AG08396 (cell line): ENCODE measurements around the gene FIGLA.
A peak's percentile ranks its signal among the peaks of the same experiment; 100 is the strongest.
"Not testable (repeated sequence)": the region's sequence is repeated elsewhere in the genome, so short reads cannot be mapped to it uniquely, and the experiment has no call there.

Experiments used
- DNase-seq: peaks from one replicate; pipeline ENCODE4 v3.0.0; 2012; ENCODE audit warnings: low spot score, mixed read lengths

Gene FIGLA

DNA sequence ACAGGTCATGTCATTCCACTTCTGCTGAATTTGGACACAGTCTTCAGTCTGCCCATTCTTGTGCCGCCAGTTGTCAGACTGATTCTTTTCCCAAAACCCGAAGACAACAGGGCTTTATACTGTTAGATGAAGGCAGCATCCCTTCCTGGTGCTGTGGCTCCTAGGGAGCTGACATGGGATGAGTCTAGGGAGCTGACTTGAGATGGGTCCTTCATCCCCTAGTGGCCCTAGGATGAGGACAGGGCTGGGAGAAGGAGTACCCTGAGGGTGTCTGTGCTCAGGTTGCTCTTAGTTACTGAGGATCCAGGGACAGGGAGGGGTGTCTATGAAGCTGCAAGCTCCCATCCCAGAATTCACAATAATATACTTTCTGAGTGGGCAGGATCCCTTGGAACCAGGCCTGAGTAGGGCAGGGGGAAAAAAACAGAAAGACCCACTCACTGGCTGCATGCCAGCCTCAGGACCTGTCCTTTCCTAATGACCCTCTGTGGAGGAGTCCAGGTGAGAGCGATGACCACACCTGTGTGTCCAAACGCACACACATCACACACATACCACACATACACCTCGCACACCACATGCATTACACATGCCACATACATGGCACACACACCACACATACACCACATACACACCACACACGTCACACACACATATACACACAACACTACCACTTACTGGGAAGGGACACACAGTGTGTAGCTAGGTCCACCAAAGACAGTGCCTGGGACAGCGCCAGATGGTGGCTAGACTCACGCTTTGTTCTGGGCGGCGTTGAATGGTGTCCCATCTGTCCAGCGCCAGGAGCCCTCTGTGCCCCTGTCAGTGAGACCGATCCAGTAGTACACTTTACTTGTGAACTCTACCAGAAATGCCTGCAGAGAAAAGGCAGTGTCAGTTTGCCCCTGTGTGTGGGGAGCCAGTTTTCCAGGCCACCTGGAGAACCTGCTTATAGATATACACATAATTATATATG is 18.8 kb upstream of the FIGLA start:
- no peak for DNase-seq

DNA sequence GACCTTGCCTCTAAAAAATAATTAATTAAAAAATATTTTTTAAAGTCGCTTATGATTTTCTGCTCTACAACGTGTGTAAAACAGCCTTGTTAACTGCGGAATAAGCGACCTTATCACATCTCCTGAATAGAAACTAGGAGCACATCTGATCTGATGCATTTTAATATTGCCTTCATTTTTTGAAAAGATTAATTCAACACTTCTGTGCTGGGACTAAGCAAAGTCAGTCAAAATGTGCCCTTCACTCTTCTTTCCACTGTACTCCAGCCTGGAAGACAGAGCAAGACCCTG is 17.3 kb upstream of the FIGLA start:
- DNase-seq: no peak

DNA sequence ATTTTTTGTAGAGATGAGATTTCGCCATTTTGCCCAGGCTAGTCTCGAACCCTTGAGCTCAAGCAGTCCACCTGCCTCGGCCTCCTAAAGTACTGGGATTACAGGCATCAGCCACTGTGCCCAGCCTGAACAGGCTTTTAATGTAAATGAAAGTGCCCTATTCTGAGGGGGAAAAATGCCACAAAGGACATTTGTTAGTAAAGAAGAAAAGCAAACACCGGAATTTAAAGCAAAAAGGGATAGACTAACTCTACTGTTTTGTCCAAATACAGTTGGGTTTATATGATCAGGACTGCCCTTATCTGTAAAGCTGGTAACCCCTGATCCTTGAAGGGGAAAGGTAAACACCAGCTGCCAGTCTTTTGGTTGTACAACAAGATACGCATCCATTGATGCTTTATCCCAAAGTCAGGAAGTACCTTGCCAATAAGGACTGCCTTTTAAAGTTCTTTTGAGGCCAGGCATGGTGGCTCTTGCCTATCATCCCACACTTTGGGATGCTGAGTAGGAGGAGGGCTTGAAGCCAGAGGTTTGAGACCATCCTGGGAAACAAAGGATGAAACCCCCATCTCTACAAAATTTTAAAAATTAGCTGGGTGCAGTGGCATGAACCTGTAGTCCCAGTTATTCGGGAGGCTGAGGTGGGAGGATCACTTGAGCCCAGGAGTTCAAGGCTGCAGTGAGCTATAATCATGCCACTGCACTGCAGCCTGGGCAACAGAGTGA is 16.8 kb upstream of the FIGLA start:
- DNase-seq: no peak

DNA sequence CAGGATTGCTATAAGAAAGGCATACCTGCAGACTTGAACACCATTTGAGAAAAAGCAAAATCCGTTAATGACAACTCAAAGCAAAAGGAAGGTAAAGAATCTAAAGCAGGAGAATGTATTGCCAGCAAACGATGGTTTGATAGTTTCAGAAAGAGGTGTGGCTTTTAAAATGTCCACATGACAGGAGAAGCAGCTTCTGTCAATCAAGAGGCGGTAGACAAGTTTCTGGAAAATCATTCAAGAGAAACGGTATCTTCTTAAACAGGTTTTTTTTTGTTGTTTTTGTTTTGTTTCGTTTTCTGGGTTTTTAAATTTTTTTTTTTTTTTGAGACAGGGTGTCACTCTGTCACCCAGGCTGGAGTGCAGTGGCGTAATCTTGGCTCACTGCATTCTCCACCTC is 16.2 kb upstream of the FIGLA start:
- DNase-seq: no peak

DNA sequence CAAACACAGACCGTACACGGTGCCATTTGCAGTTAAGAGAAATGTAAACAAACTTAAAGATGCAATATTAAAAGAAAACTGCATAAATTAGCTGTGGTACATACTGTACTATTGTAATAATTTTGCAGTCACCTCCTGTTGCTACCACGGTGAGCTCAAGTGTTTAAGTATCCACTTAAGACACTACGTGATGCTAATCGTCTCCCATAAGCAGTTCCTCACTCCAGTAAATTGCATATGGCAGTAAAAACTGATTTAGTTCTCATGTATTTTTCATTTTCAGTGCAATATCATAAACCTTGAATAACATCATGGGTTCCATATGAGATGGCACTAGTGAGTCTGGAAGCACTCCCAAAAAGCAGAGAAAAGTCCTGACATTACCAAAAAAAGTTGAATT is 15.6 kb upstream of the FIGLA start:
- DNase-seq: no peak

DNA sequence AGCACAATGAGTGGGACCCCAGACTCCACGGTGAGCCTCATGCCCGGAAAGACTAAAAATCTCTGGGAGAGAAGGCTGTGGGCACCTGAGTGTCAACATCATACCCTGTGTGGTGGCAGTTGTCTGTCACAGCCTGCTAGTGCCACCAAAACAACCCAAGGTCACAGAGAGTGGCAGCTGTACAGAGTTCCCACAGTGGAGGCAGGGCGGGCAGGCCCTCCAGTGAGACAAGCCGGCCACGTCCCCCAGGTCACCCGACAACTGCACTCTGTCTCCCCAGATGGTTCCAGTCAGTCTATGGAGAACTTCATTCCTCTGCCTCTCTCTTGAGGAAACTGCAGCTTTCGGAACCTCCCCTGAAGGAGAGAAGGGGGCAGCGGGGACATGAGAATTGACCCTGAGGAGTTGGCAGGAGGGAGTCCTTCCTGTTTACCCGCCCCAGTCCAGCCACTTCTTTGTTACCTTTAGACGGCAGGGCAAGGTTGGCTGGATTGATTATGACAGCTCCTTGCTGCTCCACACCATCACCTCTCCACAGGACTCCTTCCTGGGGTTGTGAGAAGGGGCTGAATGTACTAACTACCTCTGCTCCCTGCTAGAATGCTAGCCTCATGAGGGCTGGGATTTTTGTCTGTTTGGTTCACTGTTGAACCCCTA is 11.3 kb upstream of the FIGLA start:
- DNase-seq: no peak

DNA sequence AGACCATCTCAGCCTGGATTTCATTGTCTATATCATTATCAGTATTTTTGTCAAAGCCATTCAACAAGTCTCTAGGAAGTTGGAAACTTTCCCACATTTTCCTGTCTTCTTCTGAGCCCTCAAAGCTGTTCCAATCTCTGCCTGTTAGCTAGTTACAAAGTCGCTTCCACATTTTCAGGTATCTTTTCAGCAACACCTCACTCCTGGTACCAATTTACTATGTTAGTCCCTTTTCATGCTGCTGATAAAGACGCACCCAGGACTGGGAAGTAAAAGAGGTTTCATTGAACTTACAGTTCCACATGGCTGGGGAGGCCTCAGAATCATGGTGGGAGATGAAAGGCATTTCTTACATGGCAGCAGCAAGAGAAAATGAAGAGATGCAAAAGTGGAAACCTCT is 9.3 kb upstream of the FIGLA start:
- no peak for DNase-seq

DNA sequence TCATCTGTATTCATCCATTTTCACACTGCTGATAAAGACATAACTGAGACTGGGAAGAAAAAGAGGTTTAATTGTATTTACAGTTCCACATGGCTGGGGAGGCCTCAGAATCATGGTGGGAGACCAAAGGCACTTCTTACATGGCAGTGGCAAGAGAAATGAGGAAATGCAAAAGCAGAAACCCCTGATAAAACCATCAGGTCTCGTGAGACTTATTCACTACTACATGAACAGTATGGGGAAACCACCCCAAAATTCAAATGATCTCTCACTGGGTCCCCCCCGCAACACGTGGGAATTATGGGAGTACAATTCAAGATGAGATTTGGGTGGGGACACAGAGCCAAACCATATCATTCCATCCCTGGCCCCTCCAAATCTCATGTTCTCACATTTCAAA is 7.6 kb upstream of the FIGLA start:
- DNase-seq: not testable (repeated sequence)

DNA sequence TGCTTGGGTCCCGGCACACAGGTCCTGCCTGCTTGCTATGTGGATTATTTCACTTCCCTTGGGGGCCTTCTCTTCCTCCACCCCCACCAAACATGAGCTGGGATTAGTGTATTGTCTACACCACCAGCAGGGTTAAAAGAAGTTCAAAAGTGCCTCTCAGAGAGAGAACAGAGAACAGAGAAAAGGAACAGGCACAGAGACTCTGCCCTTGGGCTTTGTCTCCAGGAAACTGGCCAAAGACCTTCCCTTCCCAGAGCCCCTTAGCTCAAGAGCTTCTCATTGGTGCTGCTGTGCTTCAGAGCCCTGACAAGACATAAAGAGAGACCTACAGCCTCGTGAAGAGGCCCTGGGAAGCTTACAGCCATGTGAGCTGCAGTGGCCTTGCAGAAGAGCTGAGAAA is 7.1 kb upstream of the FIGLA start:
- no peak for DNase-seq

DNA sequence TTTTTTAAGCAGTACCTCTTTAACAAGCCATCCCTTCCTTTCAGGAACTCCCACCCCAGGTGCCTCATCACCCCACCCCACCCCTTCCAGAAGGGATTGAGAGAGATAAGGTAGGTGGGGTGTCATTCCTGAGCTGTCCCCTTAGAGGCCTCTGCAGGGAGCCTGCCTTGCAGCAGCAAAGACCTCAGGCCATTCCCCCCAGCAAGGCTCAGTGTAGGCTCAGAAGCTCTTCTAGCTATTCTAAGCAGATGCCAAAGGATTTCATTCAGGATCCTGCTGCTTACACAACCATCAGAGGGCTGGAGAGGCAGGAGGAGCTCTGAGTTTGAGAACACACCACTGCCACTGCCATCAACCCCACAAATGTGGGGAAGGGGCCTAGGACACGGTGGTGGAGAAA is 5.8 kb upstream of the FIGLA start:
- no peak for DNase-seq

DNA sequence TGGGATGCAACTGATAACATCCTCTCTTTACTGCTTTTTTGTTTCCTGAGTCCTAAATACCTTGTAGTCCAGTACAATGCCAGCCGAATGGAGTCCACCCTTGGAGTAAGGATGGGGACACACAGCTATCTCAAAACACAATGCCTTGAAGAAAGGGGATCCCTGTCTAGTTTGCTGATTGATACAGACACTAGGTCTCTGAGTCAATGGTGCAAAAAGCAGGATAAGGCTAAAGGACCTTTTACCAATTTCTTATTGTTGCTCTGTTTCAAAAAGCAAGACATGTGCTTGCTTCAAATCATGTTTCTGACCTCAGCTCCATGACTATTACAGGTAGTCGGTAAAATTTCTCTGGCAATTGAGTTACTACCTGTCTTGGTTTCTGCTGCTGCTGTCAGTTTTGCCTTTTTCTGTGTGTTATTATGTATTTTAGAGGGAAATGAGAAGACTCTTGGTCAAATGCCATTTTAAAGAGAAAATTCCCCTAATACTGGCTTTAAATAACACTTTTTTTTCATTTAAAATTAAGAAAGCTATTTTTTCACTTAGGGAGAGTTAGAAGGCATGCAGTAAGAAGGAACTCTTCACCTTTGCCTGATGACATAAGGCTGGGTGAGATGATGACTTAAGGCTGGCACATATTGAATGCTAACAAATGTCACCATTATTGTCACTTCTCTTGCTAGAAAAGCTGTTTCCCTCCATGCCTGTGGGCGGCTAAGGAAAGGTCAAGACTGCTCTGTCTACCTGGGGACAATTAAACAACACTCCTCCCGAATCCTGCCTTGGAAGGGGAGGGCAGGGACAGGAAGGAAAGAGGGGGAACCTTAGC is 4.9 kb upstream of the FIGLA start:
- DNase-seq: no peak

DNA sequence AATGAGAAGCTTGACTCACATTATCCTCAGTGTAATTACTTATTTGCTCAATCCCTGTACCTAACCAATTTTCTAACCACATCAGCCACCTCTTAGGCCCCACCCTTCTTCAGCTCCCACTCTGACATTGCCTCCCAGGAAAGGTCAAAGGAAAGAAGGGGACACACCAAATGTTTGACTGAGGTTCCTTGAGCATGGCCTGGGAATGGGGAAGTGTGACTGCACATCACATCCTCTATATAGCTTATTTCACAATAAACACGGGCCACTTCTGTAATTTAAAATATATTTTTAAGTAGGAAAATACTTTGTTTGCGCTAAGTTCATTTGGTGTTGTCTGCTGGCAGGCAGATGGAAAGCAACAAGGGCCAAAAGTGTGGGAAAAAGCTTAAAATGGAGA is 3.0 kb upstream of the FIGLA start:
- DNase-seq: no peak

DNA sequence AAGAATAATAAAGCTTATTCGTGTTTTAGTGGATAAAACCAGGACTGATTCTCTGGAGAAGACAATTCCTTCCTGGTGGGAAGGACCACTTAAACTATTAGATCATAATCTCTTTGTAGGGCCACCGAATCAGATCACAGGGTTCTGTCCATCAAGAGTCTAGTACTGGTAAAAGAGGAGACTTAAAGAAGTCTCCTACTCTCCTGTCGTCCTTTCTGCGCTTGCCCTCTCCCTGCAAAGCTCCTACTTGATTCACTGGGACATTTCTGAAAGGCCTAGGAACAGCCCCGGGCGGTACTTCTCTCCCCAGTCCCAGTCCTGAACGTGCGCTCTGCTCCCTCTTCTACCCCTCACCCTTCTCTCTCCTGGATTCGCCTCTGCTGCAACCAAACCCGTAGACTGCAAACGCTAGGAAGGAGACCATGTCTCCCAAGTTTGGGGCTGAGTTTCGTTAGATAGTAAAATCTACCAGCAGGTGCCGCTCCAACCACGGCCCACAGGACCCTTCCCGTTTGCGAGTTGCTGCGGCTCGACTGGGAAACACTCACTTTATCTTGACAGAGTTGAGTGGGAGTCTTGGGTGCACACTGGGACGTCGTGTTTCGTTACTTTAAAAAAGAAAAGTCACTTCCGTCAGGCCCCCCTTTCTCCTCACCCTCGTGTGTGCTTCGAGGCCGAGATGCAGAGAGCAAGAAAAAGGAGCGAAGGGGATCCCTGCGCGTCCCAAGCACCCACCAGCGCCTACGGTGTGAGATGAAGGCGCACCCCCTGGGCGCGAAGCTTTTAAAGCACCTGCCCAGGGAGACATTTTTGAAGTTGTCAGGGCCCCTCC is 923 bp downstream of the FIGLA start:
- DNase-seq: peak; percentile 67

DNA sequence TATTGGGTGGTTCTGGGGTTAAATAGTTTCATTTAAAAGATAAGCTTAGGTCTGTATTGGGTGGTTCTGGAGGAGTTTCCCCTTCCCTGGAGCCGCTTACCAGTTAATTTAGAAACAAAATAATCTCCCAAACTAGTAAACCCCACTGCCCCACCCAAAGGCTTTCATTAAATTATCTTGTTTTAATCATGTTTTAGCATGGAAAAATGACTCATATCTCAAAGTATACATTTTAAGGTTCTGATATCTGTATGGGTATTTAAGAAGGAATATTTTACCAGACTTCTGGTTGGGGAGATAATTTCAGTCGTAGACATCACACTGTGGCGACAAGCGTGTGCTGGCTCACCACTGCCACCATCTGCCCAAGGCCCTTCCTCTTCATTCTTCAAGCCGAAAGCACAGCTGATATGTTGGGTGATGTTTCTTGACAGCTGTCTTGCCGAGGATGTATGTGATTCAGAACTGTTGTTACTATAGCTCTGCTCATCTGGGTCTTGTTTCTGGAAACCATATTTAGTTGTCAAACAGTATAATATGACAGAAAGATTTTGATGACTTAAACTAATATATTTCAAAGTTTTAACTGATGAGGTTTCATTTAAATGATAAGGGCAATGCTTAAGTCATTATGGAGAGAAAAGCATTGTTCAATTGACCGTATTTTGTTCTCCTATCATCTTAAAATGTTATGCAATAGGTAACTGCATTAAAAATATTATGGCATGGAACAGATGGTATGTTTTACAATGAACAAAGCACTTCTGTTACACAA is 5.1 kb downstream of the FIGLA start:
- DNase-seq: no peak

DNA sequence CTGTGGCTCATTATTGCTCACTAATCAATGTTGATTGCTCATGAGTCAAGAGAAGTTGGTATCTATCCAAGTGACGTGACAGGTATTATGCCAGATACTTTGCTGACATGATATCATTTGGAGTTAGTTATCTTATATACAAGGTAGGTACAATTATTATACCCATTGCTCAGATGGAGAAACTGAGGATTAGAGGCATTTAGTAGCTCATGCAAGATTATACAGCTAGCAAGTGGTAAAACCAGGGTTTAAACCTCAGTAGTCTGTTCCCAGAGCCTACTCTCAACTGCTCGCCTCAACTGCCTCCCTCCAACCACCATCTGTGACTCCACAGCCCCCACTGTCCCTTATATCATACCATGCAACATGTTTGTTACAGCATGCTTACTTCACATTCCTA is 6.1 kb downstream of the FIGLA start:
- no peak for DNase-seq

DNA sequence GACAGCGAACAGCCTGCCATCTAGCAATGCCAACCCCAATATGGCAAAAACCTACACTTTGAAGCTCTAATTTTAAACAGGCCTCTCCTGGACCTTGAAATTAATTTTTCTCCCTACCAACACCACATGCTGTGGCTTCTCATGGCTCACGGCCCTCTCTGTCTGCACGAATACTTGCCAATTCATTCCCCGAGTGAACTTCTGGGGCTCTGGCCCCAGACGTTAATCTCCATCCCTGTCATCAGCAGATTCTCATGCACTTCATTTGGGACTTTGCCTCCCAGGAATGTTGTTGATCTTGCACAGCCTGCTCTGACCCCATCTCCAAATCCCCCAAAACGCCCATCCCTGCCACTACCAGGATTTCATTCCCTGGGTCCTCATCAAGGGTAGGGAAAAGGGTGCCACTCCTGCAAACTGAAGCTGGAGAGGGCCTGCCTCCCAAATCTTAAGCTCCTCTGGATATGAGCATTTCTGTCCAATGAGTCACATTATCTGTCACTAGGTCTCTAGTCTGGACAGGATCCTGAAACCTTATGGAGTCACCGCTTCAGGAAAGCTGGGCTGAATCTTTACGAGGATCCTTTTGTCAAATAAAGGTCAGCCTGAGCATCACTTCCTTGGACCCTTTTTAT is 10.4 kb downstream of the FIGLA start:
- peak; percentile 30 for DNase-seq

DNA sequence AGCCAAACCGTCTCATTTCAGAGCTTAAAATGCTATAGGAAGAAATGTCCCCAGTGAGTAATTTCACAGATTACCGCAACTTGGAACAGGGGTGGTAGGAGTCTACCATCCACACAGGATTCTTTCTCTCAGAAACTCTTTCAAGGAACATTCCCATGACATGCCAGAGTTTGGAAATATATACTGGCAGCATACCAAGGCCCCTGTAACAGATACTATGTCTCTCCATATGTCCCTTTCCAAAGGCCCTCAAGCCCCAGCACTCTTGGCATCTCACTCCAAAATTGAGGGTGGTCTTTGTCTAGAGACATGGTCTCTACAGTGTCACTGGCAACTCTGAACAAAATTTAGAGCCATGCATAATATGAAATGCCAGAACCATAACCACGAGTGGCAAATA is 11.0 kb downstream of the FIGLA start:
- no peak for DNase-seq

DNA sequence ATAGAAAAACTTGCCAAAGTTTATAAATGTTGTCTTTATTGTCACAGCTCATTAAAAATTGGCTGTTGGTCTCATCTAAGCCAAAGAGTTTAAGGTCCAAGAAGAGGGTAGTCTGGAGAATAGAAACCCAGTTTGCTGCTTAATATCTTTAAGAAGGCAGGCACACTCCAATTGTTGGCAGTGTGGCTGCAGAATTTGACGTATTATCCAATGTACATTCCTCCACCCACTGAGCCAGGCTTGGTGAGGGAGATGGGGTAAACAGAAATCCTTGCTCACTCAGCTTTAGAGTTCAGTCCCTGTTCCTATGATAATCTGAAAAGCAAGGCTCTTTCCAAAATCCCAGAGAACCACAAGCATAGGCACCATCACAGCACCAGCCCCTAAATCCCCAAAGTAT is 11.8 kb downstream of the FIGLA start:
- DNase-seq: no peak

DNA sequence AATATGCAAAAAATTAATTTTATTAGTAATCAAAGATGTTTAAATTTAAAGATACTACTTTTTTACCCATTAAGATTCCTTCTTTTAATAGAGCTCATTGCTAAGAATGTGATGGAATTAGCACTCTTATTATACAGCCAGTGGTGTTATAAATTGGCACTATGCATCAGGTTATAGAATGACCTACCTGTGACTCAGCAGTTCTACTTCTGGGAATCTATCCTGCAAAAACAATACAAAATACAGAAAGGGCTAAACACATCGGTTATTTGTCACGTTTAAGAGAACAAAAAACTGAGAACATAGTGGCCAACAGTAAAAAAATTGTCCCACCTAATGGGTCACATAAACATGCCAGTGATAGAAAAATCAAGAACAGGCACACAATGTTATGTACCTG is 13.0 kb downstream of the FIGLA start:
- DNase-seq: no peak

DNA sequence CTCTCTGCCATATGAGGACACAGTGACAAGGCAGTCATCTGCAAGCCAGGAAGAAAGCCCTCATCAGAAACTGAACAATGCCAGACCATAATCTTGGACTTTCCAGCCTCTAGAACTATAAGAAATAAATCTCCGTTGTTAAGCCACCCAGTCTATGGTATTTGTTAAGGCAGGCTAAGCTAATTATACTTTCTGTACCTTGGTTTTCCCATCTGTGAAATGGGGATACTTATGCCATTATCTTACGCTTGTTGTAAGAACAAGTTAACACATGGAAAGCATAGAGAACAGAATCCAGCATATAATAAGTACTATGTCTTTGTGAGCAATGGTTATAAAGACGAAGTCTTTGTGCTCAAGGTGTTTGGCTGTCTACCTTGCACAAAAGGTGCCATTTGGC is 14.2 kb downstream of the FIGLA start:
- DNase-seq: no peak
